HTR-8/SVneo (cell line): ENCODE measurements around the gene SULT4A1.

Experiments used
- DNase-seq: peaks from one replicate; pipeline ENCODE4 v3.0.0; 2011; ENCODE audit warnings: low spot score, mixed read lengths; ENCODE audit not compliant: insufficient read length
- FAIRE-seq: peaks from 2 replicates; lab custom pipeline; 2011; peaks lifted over from hg19 to GRCh38; lab: Jason Lieb, UNC

The SULT4A1 gene

DNA sequence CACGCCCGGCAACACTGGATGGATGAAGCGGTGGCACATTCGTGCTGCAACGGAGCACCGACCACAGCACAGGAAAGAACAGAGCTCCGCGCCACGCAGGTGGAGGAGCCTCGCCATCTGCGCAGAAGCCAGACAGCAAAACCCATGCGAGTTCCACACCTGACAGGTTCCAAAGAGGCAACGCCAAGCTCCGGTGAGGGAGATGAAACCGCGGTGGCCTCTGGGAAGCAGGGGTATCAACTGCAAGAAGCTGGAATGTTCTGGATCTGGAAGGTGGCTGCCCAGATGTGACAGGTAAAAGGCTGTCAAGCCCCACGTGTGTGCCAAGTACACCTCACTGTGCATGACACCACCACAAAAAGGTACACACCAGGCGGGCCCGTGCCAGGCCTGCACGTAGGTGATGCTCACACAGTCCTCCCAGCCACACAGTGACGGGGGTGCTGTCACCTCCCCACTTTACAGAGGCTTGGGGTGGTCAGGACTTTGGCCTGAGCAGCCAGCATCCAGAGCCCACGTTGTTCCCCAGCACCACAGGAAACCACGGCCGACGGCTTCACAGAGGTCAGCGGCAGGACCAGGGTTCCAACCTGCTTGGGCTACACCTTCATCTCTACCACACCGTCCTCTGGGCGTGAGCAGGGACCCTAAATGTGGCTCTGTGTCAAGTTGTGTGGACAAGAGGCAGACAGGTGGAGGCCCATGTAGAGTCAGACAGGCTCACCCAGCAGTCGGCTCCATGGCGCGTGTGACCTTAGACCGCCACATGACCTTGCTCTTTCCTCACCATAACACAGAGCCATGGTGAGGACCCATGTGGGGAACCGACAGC is 30.5 kb downstream of the SULT4A1 start:
- FAIRE-seq: no peak
- no peak for DNase-seq

DNA sequence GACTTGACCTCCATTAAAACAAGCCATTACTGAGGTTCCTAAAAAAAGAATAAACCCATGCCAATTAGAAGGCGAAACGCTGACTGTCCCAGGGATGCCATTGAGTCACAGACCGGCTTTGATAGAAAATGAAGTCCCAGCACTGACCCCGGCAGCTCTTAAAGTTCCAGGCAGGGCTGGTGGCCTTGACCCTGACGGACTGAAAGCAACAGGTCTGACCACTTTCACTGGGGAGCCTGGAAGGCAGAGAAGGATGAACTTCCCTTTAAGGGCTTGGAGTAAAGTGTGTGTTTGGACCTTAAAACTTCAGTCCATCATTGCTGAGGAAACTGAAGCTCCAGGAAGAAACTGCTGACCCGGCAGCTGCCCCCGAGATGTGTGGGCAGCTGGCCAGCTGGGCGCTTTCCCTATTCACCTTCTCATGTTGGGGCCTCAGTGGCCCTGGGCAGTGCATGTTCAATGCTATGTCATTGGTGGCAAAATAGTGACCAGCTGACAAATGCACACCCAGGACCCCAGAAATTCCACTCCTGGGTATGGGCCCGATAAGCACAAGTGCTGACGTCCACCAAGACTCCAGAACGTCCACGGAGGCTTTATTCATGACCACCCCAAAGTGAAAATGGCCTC is 31.3 kb downstream of the SULT4A1 start:
- no peak for FAIRE-seq
- DNase-seq: no peak

- no peak for DNase-seq
- no peak for FAIRE-seq
These were observed 32.1 kb downstream of the SULT4A1 start for GRCh38 chr22:43829904-43830851.

GRCh38 chr22:43828998-43829782 is 33.1 kb downstream of the SULT4A1 start:
- FAIRE-seq (no peak), DNase-seq (no peak)

GRCh38 chr22:43828725-43828997 is 33.7 kb downstream of the SULT4A1 start:
- FAIRE-seq (no peak), DNase-seq (no peak)

DNA sequence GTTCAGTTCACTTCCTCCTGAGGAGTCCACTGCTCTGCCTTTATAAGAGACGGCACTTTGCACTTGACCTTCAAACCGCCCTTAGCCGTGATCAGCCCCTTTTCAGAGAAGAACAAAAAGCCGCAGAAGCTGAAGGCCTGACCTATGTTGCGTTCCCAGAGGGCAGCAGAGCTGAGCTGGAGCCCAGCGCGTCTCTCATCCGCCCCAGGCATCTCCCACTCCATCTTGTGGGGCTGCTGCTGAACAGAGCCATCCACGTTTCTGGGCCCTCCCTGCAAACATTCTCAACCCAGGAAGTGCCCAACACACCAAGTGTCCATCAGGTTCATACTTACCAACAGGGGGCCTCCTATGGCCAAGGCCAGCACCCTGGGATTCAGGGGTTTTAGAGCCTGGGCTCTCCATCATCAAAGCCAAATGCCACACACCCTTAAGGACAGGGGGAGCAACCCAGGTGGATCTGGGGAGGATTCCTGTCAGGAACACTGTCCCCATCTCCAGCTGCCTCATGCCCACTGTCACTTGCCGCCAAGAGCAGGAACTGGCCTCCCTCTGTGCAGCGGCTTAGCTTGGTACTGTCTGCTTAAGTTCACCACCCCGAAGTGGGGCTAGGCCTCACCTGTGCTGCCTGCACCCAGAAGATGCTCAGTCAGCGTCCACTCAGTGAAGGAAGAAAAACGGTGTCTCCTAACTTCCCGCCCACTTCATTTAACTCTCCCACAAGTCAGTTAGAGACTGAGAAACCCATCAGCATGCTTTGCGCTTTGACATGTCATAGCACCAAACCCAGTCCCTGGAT is 34.2 kb downstream of the SULT4A1 start:
- DNase-seq (no peak), FAIRE-seq (no peak)

- DNase-seq: no peak
- no peak for FAIRE-seq
These were observed 35.1 kb downstream of the SULT4A1 start for GRCh38 chr22:43827003-43827735.

DNA sequence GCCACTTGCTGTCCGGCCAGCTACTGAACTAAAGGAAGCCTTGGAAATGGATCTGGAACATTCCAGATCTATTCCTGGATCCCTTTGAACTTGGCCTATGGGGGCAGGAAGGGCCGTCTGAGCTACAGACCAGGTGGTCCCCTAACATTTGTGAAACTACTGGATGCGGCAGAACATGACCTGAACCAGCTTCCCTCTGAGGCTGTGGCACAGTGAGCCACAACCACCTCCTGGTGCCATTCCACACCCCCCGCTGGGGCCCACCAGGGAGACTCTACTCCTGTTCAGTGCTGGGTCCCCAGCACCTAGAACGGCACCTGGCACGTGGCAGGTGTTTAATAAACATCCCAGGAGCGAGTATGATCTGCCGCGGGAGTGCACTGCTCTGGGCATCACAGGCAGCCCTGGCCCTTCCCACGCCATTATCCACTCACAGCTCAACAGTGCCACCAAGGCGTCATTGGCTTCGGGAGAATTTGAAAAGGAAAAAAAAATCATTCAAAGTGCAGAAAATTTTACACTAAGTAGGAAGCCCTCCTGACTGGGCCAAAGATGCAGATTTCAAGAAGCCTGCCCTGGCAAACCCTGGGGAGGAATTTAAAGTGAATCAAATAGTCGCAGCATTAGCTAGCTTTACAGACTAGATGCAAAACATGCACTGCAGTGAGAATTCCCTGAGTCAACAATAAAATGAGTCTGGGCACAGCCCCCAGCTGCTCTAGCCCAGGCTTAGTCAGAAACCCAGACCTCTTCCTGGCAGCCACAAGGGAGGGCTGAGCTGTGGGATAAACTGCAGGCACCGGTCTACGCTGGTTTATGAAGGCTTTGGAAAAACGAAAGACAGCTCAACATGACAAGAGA is 35.9 kb downstream of the SULT4A1 start:
- DNase-seq (peak; percentile 17), FAIRE-seq (no peak)

- FAIRE-seq (no peak), DNase-seq (no peak)
These were observed 36.7 kb downstream of the SULT4A1 start for GRCh38 chr22:43825651-43826050.

DNA sequence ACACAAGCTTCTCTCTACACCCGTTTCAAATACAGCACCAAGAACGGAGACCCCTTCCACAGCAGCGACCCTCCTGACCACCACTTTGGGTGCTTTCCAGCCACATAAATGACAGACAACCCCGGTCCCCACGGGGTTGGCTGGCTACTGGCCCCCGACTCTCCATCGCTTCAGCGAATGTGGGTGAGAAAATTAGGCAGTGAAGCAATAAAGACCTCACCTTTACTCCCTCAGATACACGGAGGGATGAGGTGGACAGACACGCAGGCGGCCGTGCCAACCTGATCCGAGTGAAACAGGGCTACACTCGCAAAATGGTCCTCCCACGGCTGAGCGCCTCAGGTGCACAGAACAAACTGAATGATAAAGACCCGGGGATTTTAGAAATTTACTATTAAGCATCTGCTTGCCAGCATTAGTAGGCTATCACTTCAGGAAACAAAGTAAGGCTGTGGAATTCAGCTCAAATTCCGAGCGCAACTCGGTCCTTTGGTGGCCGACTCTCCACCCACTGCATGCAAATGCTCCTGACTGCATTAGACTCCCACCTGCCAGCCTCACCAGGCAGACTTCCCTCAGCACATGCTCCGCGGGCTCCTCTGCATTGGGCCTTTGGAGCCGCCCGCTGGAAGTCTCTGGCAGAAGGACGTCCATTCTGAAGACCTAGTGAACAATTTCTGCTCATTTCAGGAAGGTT is 37.4 kb downstream of the SULT4A1 start:
- DNase-seq: no peak
- no peak for FAIRE-seq

GRCh38 chr22:43823911-43824665 is 38.2 kb downstream of the SULT4A1 start:
- no peak for FAIRE-seq
- no peak for DNase-seq

GRCh38 chr22:43823353-43823908 is 38.9 kb downstream of the SULT4A1 start:
- DNase-seq (no peak), FAIRE-seq (no peak)

GRCh38 chr22:43821606-43822425 is 40.5 kb downstream of the SULT4A1 start:
- FAIRE-seq: no peak

GRCh38 chr22:43820651-43821305 is 41.5 kb downstream of the SULT4A1 start:
- FAIRE-seq: no peak
- no peak for DNase-seq

More at GRCh38 chr22:43821606-43822425, 40.5 kb downstream of the SULT4A1 start:
- no peak for DNase-seq
